GM19452 (cell line): ENCODE measurements around the gene REXO5.

Experiments used
- ATAC-seq: cut with Tn5 transposase; IDR thresholded peaks from one replicate; pipeline ENCODE4 v1.9.1; 2021; ENCODE audit not compliant: unreplicated experiment

REXO5 gene

DNA sequence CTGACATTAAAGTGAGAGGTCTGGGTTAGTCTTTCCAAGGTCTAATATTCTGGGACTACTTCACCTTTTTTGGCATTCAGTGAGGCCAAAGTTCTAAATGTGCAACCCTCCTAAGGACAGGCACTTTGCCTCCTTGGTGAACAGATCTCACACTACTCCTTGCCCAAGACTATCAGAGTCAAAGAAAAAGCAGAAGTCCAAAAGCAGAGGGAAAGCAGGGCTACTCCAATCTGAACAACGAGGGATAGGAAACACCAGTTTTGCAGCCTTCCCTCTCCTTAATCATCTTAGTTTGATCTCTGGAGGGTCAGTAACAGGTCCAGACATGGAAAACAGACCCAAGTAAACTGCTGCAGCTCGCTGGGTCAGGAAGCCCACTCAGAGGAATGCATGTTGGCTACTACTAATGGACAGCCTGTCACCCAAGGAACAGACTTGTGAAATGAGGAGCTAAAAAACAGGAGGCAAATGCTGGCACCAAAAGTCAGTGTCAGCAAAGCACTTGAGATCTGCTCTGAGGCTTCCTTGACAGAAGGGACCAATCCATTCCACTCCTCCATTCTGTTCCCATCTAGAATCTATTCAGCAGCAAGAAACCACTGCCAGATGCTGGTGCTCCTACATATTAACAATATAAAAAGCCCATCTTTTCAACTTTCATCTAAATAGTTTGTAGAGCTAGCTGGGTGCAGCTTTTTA is 63.9 kb downstream of the REXO5 start:
- no peak for ATAC-seq

DNA sequence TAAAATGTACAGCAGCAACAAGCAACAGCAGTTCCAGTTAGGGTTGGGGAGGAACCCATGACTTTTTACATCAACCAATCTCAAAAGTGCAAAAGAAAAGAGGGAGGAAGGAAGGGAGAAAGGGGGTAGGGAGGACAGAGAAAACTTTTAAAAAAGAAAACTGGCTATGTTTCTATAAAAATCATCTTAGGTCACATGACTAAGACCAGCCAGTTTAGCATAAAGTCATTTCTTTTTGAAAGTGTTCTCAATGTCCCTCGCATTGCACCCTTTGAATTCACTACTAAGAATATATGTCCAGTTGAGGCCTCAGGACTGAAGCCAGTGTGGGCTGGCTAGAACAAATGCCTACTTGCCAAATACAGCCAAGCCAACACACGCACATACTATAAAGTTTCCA is 64.9 kb downstream of the REXO5 start:
- no peak for ATAC-seq

DNA sequence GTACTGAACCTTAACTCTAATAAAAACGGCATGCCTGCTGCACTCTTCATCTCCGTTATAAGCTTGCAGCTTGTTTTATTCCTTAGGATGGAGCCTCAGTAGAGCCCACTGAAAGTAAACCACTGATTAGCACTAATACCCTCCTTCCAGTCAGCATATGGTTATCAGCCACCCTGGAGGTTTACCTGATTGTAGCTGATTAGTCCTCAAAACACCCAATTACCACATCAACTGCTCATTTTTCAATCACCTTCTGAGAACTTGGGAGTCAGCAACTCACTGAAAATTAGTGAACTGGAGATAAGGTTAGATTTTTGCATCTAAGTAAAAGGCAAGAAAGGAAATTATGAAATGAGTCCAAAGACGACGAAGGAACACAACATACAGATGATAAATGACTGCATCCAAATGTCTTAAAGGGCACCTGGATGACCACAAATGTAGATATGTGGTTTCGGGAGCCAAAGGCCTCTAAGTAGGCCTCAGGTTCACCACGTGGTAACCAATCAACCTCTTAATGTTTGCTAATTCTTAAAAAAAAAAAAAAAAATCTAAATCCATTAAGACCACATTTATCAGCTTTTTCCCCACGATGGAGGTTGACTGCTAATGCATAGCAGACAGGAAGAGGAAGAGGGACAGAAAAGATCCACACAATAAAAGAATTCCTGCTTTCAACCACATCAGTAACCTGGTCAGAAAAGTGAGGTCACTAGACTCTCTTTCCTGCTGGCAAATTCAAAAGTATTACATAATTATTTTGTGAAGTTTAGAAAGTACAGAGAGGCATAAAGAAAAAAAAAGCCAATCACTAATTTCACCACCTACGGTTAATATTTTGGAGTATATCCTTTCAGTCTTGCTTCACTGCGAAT is 65.9 kb downstream of the REXO5 start:
- ATAC-seq: no peak

DNA sequence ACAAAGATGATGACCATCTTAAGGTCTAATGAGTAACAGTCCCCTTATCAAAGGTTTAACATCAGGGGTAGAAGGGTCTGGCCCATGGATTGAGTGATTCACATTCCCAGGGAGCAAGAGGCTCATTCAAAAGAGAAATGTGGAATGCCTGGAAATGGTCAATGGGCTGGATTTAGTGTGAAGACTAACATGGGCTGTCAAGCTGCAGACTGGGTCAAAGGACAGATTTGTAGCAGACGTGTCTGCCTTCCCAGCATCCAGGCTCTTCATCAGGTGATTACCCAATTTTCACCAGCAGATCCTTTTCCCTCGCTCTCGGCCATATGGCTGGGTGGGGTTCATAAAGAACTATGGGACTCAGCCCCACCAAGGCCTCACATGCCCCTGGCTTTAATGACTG is 67.0 kb downstream of the REXO5 start:
- ATAC-seq: no peak

DNA sequence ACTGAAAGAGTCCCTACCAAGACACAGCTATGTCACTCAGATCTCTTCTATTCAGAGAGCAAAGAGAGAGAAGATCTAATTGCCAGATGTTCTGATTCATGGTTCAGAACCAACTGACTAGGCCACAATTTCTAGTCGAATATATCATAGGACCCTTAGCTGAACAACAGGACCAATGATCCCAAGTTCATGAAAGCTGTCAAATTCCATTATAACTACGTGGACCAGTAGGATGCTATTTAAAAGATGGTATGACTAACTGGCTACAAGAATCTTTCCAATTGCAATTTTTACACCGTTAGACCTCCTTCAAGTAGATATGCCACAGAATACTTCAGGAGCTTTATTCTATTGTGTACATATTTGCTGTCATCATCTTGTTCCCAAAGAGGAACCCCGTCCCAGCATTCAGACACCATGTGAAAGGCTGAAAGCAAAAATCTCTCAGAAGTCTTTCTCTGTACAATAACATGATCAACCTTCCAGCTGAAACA is 67.8 kb downstream of the REXO5 start:
- ATAC-seq: no peak

DNA sequence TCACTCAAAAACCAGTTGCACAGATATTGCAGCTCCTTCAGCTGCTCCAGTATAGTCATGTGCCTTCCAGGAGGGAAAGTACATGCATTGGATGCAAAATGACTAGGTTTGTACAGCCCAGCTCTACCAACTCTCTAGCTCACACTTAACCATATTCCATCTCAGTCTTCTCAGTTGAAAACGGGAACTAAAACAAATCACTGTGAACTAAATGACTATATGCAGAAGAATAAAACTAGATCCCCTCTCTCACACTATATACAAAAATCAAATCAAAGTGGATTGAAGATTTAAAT is 69.0 kb downstream of the REXO5 start:
- no peak for ATAC-seq

DNA sequence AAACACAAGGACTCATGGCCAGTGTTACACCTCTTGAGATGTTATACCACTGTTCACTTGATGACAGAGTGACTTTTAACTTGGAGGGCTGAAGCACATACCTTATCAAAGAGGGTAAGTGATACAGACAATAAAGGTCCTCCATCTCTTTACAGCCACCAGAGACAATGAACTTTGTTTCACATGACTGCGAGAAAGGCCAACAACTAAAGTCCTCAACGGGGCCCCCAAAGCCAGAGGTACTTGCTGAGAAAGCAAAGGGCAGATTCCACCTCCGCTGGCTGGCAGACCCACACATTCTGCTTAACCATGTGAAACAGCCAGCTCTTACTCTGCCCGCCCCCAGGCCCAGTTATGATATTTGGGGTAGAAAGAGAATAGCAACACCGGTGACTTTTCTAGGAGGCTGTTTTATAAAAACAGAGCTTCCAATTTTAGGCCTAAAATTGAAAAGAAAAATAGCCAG is 72.4 kb downstream of the REXO5 start:
- ATAC-seq: peak; percentile 3

DNA sequence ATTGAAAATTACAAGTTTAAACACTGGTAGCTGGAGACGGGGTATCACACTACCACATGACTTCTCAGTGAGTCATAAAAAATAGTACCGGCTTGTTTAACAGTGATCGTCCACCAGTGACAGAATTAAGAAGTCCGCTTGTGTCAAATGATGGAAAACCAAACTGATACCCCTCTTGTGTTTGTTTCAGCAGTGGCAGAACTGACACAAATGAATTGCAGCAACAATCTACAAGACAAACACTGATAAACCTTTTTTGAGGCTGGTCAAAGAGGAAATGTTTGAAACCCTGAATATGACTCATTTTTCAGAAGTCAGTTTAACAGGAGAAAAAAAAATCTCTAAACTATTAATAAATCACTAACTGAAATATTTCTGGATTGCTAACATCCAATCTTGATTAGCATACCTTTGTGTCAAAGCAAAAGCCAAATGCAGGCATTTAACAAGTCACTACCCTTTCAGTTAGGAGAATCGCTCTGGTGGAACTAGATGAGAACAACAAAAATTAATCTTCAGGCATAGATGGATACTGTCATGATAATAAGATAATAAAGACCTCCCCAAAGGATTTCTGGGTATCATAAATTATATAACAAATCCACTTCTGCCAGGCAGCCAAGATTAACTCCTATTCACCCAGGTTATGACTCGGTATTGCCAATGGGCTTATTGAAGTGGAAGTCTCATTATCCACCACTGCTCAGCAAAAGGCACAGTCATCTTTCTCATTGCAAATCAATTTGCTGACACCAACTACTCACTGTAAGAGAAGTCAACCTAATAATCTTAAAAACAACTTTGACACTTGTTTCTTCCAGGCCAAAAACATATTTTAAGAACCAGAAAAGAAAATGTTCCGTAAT is 73.1 kb downstream of the REXO5 start:
- peak; percentile 34 for ATAC-seq

DNA sequence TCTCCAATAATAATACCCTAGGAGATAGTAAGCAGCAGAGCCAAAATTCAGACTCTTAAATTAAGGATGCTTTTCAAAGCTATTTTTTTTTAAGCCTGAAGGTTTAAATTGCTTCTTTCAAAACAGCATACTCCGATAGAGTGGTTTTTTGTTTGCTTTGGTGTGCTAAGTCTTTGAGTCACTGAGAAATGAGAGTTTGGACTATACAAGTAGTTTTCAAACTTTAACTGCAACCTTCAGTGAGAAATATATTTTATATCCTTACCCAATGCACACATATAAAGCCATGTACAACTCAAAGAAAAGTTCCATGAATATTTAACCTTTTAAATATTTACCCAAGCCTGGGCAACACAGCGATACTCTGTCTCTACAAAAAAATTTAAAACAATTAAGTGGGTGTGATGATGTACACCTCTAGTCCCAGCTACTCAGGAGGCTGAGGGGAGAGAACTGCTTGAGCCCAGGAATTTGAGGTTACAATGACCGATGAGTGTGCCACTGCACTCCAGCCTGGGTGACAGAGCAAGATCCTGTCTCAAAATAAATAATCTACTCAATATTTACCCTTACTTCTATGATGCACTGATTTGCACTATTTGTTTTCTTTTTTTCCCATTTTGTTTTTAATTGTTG is 74.7 kb downstream of the REXO5 start:
- ATAC-seq: no peak

DNA sequence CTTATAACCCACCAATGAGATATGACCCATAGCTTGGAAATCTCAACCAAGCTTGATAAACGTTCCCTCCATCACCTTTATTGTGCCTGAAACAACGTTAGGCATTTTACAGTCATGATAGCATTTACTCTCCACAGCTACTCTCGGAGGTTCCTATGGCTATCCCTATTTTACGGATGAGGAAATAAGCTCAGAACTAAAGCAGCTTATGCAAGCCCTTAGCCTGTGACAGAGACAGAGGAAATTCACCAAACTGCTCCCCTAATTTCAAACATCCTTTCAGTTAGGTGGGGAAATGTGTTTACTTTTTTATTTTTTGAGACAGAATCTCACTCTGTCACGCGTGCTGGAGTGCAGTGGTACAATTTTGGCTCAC is 75.2 kb downstream of the REXO5 start:
- no peak for ATAC-seq

DNA sequence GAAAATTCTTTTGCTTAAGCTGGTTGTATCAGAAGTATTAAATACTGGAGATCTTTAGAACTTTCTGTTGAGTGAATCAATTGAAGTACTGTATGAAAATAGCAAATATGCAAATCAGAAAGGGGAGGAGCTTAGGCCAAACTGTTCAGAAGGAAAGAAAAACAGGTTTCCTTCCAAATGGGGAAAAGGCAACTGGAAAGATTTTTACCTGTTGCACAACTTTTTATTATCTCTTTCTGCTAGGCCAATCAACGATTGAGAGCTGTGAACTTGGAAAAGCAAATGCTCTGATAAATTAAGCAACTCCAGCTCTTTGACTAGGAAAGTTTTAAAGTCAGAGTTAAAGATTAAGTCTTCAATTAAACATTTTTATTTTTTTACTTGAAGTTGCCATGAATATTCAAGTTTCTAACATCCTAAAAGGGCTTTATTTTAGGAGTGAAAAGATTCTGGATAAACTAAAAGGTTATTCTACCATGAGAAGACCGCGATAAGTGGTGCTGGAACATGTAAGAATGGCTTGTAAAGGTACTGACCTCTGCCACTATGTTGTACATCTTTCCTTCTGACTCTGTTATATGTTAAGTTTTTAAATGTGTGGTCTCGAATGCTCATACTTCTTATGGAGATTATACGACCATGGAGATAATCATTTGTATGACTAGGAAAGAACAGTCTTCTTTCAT is 77.4 kb downstream of the REXO5 start:
- ATAC-seq: no peak

DNA sequence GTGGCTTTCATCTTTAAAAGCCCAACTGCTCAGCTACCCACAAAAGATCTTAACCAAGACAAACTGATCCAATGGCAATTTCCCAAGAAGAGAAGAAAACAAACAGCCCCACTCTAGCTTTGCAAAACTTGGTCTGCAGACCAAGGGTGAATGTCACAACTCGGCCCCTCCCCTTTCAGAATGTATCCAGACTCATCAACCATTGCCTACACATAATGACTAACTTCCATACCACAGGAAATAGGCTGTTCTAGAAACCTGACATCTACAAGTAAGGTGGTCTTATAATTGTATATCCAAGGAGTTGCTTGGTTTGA is 77.9 kb downstream of the REXO5 start:
- no peak for ATAC-seq

DNA sequence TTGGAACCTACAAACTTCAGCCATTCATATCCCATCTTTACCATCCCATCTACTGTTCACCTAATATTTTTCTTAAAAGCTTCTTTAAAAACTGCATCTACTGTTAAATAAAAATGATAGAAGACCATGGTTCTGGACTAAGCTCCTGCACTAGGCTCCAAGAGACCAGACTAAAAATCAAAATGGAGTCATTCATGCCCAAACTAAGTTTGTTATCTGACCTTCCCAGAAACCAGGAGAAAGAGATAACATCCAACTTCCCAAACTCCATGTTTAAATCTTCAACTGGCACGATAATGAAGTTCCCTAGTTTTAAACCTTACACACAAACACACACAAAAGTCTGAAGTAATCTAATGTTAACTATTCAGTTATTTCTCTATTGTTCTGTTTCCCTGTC is 80.0 kb downstream of the REXO5 start:
- no peak for ATAC-seq

DNA sequence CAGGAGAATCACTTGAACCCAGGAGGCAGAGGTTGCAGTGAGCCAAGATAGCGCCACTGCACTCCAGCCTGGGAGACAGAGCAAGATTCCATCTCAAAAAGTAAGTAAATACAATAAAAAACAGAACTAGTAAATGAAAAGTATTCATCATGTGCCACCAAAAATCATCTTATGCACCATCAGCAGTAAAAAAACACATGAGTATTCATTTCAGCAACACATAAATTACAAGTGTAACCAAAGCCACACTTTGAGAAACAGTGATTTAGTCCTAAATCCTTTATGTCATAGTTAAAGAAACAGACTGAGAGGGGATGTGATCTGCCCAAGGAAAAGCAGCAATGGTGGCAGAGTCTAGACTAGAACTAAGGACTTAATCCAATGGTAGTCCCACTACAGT is 80.9 kb downstream of the REXO5 start:
- no peak for ATAC-seq

DNA sequence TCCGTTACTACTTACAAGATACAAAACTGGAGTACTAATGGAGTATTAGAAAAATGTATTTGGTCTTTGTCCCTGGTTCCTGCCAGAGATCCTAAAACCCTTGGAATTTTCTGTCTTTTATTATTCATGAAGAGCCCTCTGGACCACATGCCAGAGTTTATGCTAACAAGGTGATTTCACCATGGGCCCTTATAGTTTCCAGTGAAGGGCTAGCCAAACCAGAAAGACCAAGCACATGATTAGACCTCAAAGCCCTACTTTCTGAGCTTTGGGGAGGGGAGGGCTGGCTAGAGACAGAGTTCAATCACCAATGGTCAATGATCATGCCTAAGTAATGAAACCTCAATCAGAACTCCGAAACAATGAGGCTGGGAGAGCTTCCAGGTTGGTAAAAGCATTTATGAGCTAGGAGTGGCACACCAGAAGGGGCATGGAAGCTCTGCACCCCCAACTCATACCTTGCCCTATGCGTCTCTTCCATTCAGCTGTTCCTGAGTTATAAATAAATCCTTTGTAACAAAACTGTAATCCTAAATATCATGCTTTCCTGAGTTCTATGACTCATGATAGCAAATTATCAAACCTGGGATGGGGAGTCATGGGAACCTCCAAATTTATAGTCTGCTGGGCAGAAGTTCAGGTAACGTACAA is 83.4 kb downstream of the REXO5 start:
- no peak for ATAC-seq

DNA sequence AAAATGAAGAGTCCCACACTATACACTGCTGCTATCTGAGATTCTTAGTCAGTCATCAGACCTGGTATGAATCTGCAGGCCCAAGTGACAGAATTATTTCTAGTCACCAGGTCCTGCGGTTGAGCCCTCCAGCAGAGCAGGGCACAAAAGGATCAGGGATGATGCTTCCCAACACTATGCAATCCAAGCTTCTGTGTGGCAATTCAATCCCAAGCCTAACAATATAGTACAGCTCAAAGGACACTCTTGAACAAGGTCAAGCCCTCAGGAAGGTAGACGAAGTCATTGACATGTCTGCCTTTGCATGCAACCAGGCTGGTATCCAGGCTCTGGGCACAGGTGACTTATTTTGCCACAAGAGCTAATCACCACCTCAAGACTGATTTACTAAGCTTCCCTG is 88.1 kb downstream of the REXO5 start:
- no peak for ATAC-seq

DNA sequence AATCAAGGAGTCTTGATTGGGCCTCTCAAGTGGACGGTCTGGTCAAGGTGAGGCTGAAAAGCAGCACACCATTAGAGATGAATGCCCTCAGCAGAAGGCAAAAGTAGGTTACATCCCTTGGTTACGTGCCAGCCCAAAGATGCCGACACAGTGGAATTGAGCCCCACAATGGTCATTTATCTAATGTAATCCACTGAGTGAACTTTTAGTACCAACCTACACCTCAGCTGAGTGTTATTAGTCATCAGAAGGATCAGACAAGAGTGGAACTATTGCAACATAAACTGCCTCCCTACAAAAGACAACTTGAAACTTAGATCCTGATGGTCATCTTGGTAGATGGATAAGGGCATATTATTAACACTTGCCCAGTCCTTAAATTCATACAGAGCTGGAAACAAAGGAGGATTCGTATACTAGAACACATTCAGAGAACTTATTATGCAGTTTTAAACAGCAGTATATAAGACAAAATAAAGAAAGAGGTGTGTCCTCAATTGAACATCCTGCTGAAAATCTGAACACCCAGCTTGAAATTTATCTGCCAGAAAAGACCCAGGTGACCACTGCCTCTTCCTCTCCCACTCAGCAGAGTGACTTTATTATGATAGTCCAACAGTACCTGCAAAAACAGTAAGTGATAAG is 91.0 kb downstream of the REXO5 start:
- no peak for ATAC-seq

DNA sequence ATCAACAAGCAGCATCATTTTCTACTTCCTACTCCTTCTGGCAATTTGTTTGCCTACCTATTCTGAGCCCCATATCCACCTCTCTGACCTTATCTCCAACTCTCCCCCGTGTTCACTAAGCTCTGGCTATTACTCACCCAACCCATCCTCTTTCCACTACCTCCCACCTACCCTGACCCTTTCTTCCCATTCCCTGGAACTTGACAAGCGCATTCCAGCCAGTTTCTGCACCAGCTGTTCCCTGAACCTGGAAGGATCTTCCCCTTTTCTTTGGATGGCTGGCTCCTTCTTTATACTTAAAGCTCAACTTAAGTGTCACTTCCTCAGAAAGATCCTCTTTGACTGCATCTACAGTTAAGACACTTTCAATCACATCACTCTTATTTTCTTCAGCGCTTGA is 91.6 kb downstream of the REXO5 start:
- ATAC-seq: no peak

DNA sequence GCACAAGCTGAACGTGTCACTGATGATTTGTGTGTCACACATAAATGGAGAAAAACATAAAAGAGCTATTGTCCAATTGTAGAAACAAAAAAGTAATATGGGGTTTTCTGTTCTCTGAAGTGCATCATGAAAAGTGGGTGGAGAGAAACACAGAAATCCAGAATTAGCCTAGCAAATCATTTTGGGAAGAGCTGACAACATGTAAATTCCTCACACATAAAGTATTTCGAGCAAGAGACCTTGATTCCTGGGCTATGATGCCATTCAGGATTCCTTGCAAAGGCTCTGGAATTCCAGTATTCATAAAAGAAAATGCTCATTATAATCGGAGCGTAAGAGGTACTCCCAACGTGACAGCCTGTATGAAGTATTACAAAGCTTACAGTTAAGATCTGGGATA is 92.7 kb downstream of the REXO5 start:
- ATAC-seq: no peak
